IMR-90 (cell line): ENCODE results near the gene ACSL1. TPM values are rescaled to one million over a fixed set of nuclear protein-coding genes. Genes with fewer than 3 reads are reported as not detected.

ENCODE experiments used
- ATAC-seq: fragments of 200-7000 bp; cut with Tn5 transposase; 2 replicates; pipeline ENCODE4 v1.9.1; 2020; ENCODE audit warnings: low read depth, mild to moderate bottlenecking, moderate library complexity
- BruUV-seq: library from RNA; stranded (reverse); fragments of 400-500 nt; replicated peaks from 2 replicates; lab custom pipeline; 2021; lab: Mats Ljungman, UMichigan
- CTCF ChIA-PET: fragments of 300-600 bp; formaldehyde crosslinking; extraction: SDS; loops from one replicate; lab custom pipeline; 2021; ENCODE audit warnings: antibody characterized with exemption; lab: Yijun Ruan, JAX
- POLR2A ChIA-PET: fragments of 300-600 bp; sonication (Branson Sonifier 250); formaldehyde crosslinking; loops from one replicate; lab custom pipeline; 2022; ENCODE audit warnings: antibody characterized with exemption; ENCODE audit not compliant: unreplicated experiment; lab: Charles Lee
- DNase-seq: peaks from one replicate; pipeline ENCODE4 v3.0.0; 2013
- H2AFZ ChIP-seq: replicated peaks from 2 replicates; pipeline ENCODE3; 2013; ENCODE audit warnings: low read length, mild to moderate bottlenecking; ENCODE audit not compliant: poor library complexity
- H2AK5ac ChIP-seq: 2 replicates; pipeline ENCODE4 v1.6.1; 2013; ENCODE audit warnings: low read depth, low read length, inconsistent platforms
- H2AK9ac ChIP-seq: replicated peaks from 2 replicates; pipeline ENCODE3; 2013; ENCODE audit warnings: mild to moderate bottlenecking, low read depth, low read length, moderate library complexity; ENCODE audit not compliant: poor library complexity
- H2BK120ac ChIP-seq: 2 replicates; pipeline ENCODE4 v1.6.1; 2013; ENCODE audit warnings: low read depth, low read length, inconsistent platforms
- H2BK15ac ChIP-seq: 3 replicates; pipeline ENCODE4 v1.6.1; 2013; ENCODE audit warnings: low read depth, low read length, inconsistent platforms
- H2BK20ac ChIP-seq: 2 replicates; pipeline ENCODE4 v1.6.1; 2013; ENCODE audit warnings: low read depth, mild to moderate bottlenecking, inconsistent platforms, low read length, moderate library complexity
- H2BK5ac ChIP-seq: 2 replicates; pipeline ENCODE4 v1.6.1; 2013; ENCODE audit warnings: mild to moderate bottlenecking, low read depth, low read length, inconsistent platforms; ENCODE audit not compliant: poor library complexity, severe bottlenecking
- H3K14ac ChIP-seq: replicated peaks from 2 replicates; pipeline ENCODE4 v1.6.1; 2013; ENCODE audit warnings: low read depth, low read length, inconsistent platforms
- H3K18ac ChIP-seq: 2 replicates; pipeline ENCODE4 v1.6.1; 2013; ENCODE audit warnings: low read depth, low read length, control low read depth
- H3K23ac ChIP-seq: 2 replicates; pipeline ENCODE4 v1.6.1; 2013; ENCODE audit warnings: low read depth, low read length, inconsistent platforms
- H3K27ac ChIP-seq: 2 replicates; pipeline ENCODE4 v1.5.1; 2013; ENCODE audit warnings: mild to moderate bottlenecking, control low read depth, low read length; ENCODE audit not compliant: insufficient read depth
- H3K27me3 ChIP-seq: 2 replicates; pipeline ENCODE4 v1.6.1; 2013; ENCODE audit warnings: low read length; ENCODE audit not compliant: control insufficient read depth, insufficient read depth
- H3K36me3 ChIP-seq: 2 replicates; pipeline ENCODE4 v1.6.1; 2013; ENCODE audit warnings: low read length, mixed read lengths; ENCODE audit not compliant: control insufficient read depth, insufficient read depth
- H3K4ac ChIP-seq: 2 replicates; pipeline ENCODE4 v1.6.1; 2013; ENCODE audit warnings: low read depth, low read length, inconsistent platforms
- H3K4me1 ChIP-seq: 2 replicates; pipeline ENCODE4 v1.6.1; 2013; ENCODE audit warnings: low read length, mixed read lengths; ENCODE audit not compliant: control insufficient read depth, insufficient read depth
- H3K4me2 ChIP-seq: 2 replicates; pipeline ENCODE4 v1.6.1; 2013; ENCODE audit warnings: low read depth, mild to moderate bottlenecking, control low read depth, low read length, moderate library complexity
- H3K4me3 ChIP-seq: 2 replicates; pipeline ENCODE4 v1.5.1; 2013; ENCODE audit warnings: low read depth, mild to moderate bottlenecking, control low read depth, low read length, moderate library complexity; ENCODE audit not compliant: insufficient read depth
- H3K56ac ChIP-seq: 2 replicates; pipeline ENCODE4 v1.6.1; 2013; ENCODE audit warnings: low read length, inconsistent platforms; ENCODE audit not compliant: insufficient read depth; ENCODE audit errors: extremely low read depth
- H3K79me1 ChIP-seq, 2 experiments: 2 replicates each; pipeline ENCODE4 v1.6.1; 2013; ENCODE audit warnings: low read length in 2 of 2, inconsistent platforms in 1 of 2, low read depth in 1 of 2
- H3K9ac ChIP-seq: 2 replicates; pipeline ENCODE4 v1.6.1; 2013; ENCODE audit warnings: low read depth, low read length, control low read depth
- H3K9me1 ChIP-seq: 2 replicates; pipeline ENCODE4 v1.6.1; 2013; ENCODE audit warnings: low read length, inconsistent platforms; ENCODE audit not compliant: insufficient read depth
- H3K9me3 ChIP-seq: 2 replicates; pipeline ENCODE4 v1.6.1; 2013; ENCODE audit warnings: low read length; ENCODE audit not compliant: control insufficient read depth, insufficient read depth
- H4K20me1 ChIP-seq: 2 replicates; pipeline ENCODE4 v1.6.1; 2013; ENCODE audit warnings: low read length, inconsistent platforms; ENCODE audit not compliant: insufficient read depth
- H4K5ac ChIP-seq: 2 replicates; pipeline ENCODE4 v1.6.1; 2013; ENCODE audit warnings: mild to moderate bottlenecking, low read depth, low read length, control low read depth
- H4K8ac ChIP-seq, 2 experiments: 2 replicates each; pipeline ENCODE4 v1.6.1; 2013; ENCODE audit warnings: low read depth in 2 of 2, low read length in 2 of 2, control low read depth in 1 of 2, inconsistent platforms in 1 of 2
- H4K91ac ChIP-seq: 2 replicates; pipeline ENCODE4 v1.6.1; 2013; ENCODE audit warnings: low read depth, low read length, inconsistent platforms; ENCODE audit not compliant: insufficient read depth
- RAD21 ChIP-seq: IDR thresholded peaks from 2 replicates; pipeline ENCODE4 v1.6.1; 2012; ENCODE audit warnings: low read length, improper control_type of control experiment
- WGBS, 2 experiments: methylation state at CpG; one replicate each; pipeline versions ENCODE4 v1.1.5 to v1.1.7; 2013; ENCODE audit warnings: missing lambda C conversion rate in 2 of 2; ENCODE audit not compliant: insufficient read length in 1 of 2; ENCODE audit errors: extremely low coverage in 2 of 2; 5-methylcytosine and 5-hydroxymethylcytosine counted together
- dilution Hi-C: fragments of 300-500 bp; cut with HindIII; formaldehyde crosslinking; loops from one replicate; pipeline ENCODE4 v1.14.3; 2018; ENCODE audit warnings: low sequenced_read_pairs; ENCODE audit not compliant: unreplicated experiment
- in situ Hi-C: fragments of 300-500 bp; cut with MboI; formaldehyde crosslinking; loops from 3 replicates; pipeline ENCODE4 v1.14.3; 2019; ENCODE audit warnings: low sequenced_read_pairs, inconsistent platforms, mixed read lengths
- intact Hi-C: fragments of 100-400 bp; cut with micrococcal nuclease; formaldehyde crosslinking; loops from 2 replicates; pipeline ENCODE4 v1.10.0; 2022
- polyA plus RNA-seq, 3 experiments: library from polyadenylated mRNA; depleted of rRNA; stranded (reverse); fragments of >200 nt; gene quantifications; 2 replicates each; pipeline ENCODE4 v1.2.3, GENCODE V29; 2012; ENCODE audit warnings: low replicate concordance in 1 of 3
- total RNA-seq: library from RNA; depleted of rRNA; stranded (reverse); fragments of >200 nt; gene quantifications from 2 replicates; pipeline ENCODE4 v1.2.3, GENCODE V29; 2012
- TF ChIP-seq, protein P1 (sequence below): conservative IDR thresholded peaks from 2 replicates; pipeline ENCODE4 v1.5.1; 2012; ENCODE audit warnings: mild to moderate bottlenecking, low read depth, low read length, improper control_type of control experiment

ACSL1 gene
- total and polyA plus RNA-seq, 2 of the 4 experiments (the other 2 are of a cell fraction) = 14.4 to 26.0 TPM

DNA sequence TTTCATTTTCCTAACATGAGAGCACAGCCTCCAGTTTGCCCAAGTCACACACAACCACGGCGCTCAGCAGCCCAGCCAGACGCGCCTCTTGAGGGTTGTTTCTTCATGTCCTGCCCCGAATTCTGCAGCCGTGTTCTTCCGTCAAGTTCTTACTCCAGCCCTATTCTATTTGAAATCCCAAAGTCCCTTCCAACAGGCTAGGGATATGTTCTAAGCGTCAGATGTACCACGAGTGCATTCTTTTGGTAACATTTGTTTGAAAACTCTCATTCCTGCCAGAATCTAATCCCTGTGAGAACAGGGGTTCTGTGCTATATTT lies 23.1 kb downstream of the ACSL1 start:
- H3K4me3 ChIP-seq = no peak overlapping the region
- POLR2A ChIA-PET = no interaction called here
- no peak overlapping the region for H2BK120ac ChIP-seq
- intact Hi-C loops = no loop called here
- H3K4me1 ChIP-seq = no peaks in the 10 kb centered on the region
- no peaks in the 10 kb centered on the region for H3K9me3 ChIP-seq
- CTCF ChIA-PET = no interaction called here
- H4K5ac ChIP-seq = no peak overlapping the region
- dilution Hi-C loops = no loop called here
- 95% methylated on average over 5 of the region's 9 CpGs; no CpG with 5 or more reads in 1 of the 2 experiments for WGBS, 2 experiments
- ATAC-seq = no peak
- no peak overlapping the region for H3K27ac ChIP-seq
- no peak overlapping the region for H2AK5ac ChIP-seq
- H3K18ac ChIP-seq = no peak overlapping the region
- H4K20me1 ChIP-seq = peaks cover 9% of the 10 kb centered on the region
- no peak overlapping the region for H2BK15ac ChIP-seq
- H3K56ac ChIP-seq = no peak overlapping the region
- H3K27me3 ChIP-seq = 0 out of 2 replicates have a peak, but pooled peaks cover 1% of the 10 kb centered on the region
- no peak overlapping the region for H2AK9ac ChIP-seq
- no peak overlapping the region for H3K23ac ChIP-seq
- H4K8ac ChIP-seq = no peak overlapping the region
- no peak overlapping the region for H2BK5ac ChIP-seq
- H2AFZ ChIP-seq = no peak overlapping the region
- H3K36me3 ChIP-seq = peaks cover 1% of the 10 kb centered on the region; the same call in 1 of the 2 replicates
- H3K9ac ChIP-seq = no peak overlapping the region
- peak; percentile 16 for DNase-seq
- BruUV-seq = no TSS peak
- no peak overlapping the region for H3K4me2 ChIP-seq
- no peak overlapping the region for H4K91ac ChIP-seq
- no peaks in the 10 kb centered on the region; the same call in 1 of the 2 replicates for H3K9me1 ChIP-seq
- TF ChIP-seq RAD21 = no peak
- TF ChIP-seq, protein P1, sequence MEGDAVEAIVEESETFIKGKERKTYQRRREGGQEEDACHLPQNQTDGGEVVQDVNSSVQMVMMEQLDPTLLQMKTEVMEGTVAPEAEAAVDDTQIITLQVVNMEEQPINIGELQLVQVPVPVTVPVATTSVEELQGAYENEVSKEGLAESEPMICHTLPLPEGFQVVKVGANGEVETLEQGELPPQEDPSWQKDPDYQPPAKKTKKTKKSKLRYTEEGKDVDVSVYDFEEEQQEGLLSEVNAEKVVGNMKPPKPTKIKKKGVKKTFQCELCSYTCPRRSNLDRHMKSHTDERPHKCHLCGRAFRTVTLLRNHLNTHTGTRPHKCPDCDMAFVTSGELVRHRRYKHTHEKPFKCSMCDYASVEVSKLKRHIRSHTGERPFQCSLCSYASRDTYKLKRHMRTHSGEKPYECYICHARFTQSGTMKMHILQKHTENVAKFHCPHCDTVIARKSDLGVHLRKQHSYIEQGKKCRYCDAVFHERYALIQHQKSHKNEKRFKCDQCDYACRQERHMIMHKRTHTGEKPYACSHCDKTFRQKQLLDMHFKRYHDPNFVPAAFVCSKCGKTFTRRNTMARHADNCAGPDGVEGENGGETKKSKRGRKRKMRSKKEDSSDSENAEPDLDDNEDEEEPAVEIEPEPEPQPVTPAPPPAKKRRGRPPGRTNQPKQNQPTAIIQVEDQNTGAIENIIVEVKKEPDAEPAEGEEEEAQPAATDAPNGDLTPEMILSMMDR = no peak
- peaks cover 11 to 16% of the 10 kb centered on the region in 2 experiments; a peak in 3 of 4 replicates for H3K79me1 ChIP-seq
- no peak overlapping the region for H2BK20ac ChIP-seq
- H3K14ac ChIP-seq = no peak overlapping the region
- H3K4ac ChIP-seq = no peak overlapping the region
- in situ Hi-C loops = no loop called here
